WTC11 (cell line): ENCODE data around the gene ST6GALNAC2. TPM values are rescaled to one million over a fixed set of nuclear protein-coding genes. Genes with fewer than 3 reads are reported as not detected.
A peak's percentile ranks its signal among the peaks of the same experiment; 100 is the strongest.

ENCODE experiments used
- ATAC-seq: fragments of 200-7000 bp; cut with Tn5 transposase; 2 replicates; pipeline ENCODE4 v1.10.0; 2021; ENCODE audit warnings: mild to moderate bottlenecking, moderate library complexity
- CTCF ChIA-PET: fragments of 300-600 bp; sonication (Branson Sonifier 250); formaldehyde crosslinking; loops from one replicate; lab custom pipeline; 2021; ENCODE audit warnings: antibody characterized with exemption; lab: Charles Lee
- POLR2A ChIA-PET: fragments of 350-600 bp; sonication (Branson Sonifier 250); formaldehyde crosslinking; loops from one replicate; lab custom pipeline; 2021; ENCODE audit warnings: antibody characterized with exemption; lab: Charles Lee
- DNase-seq: peaks from one replicate; pipeline ENCODE4 v3.0.0; 2021; ENCODE audit warnings: low spot score
- H3K27ac Mint-ChIP-seq: 2 replicates; pipeline ENCODE4 v1.8.0; 2021; ENCODE audit warnings: mixed read lengths
- H3K27me3 Mint-ChIP-seq: 2 replicates; pipeline ENCODE4 v1.8.0; 2021; ENCODE audit warnings: low read depth, mild to moderate bottlenecking, moderate library complexity, mixed read lengths
- H3K36me3 Mint-ChIP-seq: 2 replicates; pipeline ENCODE4 v1.8.0; 2021; ENCODE audit warnings: mixed read lengths
- H3K4me1 Mint-ChIP-seq: 2 replicates; pipeline ENCODE4 v1.8.0; 2022; ENCODE audit warnings: mixed read lengths
- H3K4me3 Mint-ChIP-seq: 2 replicates; pipeline ENCODE4 v1.8.0; 2021; ENCODE audit warnings: mild to moderate bottlenecking, moderate library complexity, mixed read lengths
- H3K9me3 Mint-ChIP-seq: 2 replicates; pipeline ENCODE4 v1.8.0; 2021; ENCODE audit warnings: mixed read lengths
- AR ChIP-seq: fragments of 250-450 bp; sonication (Bioruptor Pico); IDR thresholded peaks from 2 replicates; pipeline ENCODE4 v1.9.0; 2021; ENCODE audit warnings: mild to moderate bottlenecking
- ATF1 ChIP-seq: sonication (generic); formaldehyde crosslinking; IDR thresholded peaks from 2 replicates; pipeline ENCODE4 v1.8.1; 2023; ENCODE audit warnings: mild to moderate bottlenecking, moderate library complexity, missing genetic modification reagents
- E2F1 ChIP-seq: sonication (generic); formaldehyde crosslinking; IDR thresholded peaks from 2 replicates; pipeline ENCODE4 v1.8.0; 2022; ENCODE audit warnings: mild to moderate bottlenecking, missing genetic modification reagents
- E2F5 ChIP-seq: sonication (generic); formaldehyde crosslinking; IDR thresholded peaks from 2 replicates; pipeline ENCODE4 v1.8.1; 2022; ENCODE audit warnings: mild to moderate bottlenecking, moderate library complexity, missing genetic modification reagents
- FOXJ3 ChIP-seq: sonication (generic); formaldehyde crosslinking; IDR thresholded peaks from 2 replicates; pipeline ENCODE4 v1.9.0; 2021; ENCODE audit warnings: missing genetic modification reagents, mild to moderate bottlenecking, borderline replicate concordance
- GABPB1 ChIP-seq: sonication (generic); formaldehyde crosslinking; IDR thresholded peaks from 2 replicates; pipeline ENCODE4 v1.8.1; 2023; ENCODE audit warnings: mild to moderate bottlenecking, missing genetic modification reagents
- IRF1 ChIP-seq: sonication (generic); formaldehyde crosslinking; IDR thresholded peaks from 2 replicates; pipeline ENCODE4 v1.8.0; 2023; ENCODE audit warnings: missing genetic modification reagents
- JUN ChIP-seq: sonication (generic); formaldehyde crosslinking; IDR thresholded peaks from 2 replicates; pipeline ENCODE4 v1.8.0; 2023; ENCODE audit warnings: mild to moderate bottlenecking, missing genetic modification reagents
- NFE2L1 ChIP-seq: sonication (generic); formaldehyde crosslinking; IDR thresholded peaks from 2 replicates; pipeline ENCODE4 v1.8.1; 2023; ENCODE audit warnings: missing genetic modification reagents
- RORB ChIP-seq: fragments of 250-450 bp; sonication (Bioruptor Pico); IDR thresholded peaks from 2 replicates; pipeline ENCODE4 v1.9.0; 2021; ENCODE audit warnings: mild to moderate bottlenecking
- SMAD3 ChIP-seq: sonication (generic); formaldehyde crosslinking; IDR thresholded peaks from 2 replicates; pipeline ENCODE4 v1.8.0; 2022; ENCODE audit warnings: missing genetic modification reagents, mild to moderate bottlenecking, borderline replicate concordance
- TCF7 ChIP-seq: sonication (generic); formaldehyde crosslinking; IDR thresholded peaks from 2 replicates; pipeline ENCODE4 v1.8.0; 2022; ENCODE audit warnings: mild to moderate bottlenecking, low read depth, missing genetic modification reagents, moderate library complexity
- ZBTB43 ChIP-seq: sonication (generic); formaldehyde crosslinking; IDR thresholded peaks from 2 replicates; pipeline ENCODE4 v1.8.1; 2023; ENCODE audit warnings: mild to moderate bottlenecking, missing genetic modification reagents
- ZNF121 ChIP-seq: sonication (generic); formaldehyde crosslinking; IDR thresholded peaks from 2 replicates; pipeline ENCODE4 v1.8.0; 2023; ENCODE audit warnings: missing genetic modification reagents
- ZNF138 ChIP-seq: sonication (generic); formaldehyde crosslinking; conservative IDR thresholded peaks from 2 replicates; pipeline ENCODE4 v1.8.1; 2022; ENCODE audit warnings: mild to moderate bottlenecking, moderate library complexity, missing genetic modification reagents
- ZNF219 ChIP-seq: sonication (generic); formaldehyde crosslinking; IDR thresholded peaks from 2 replicates; pipeline ENCODE4 v1.8.0; 2023; ENCODE audit warnings: missing genetic modification reagents, mild to moderate bottlenecking, borderline replicate concordance
- ZNF263 ChIP-seq: sonication (generic); formaldehyde crosslinking; IDR thresholded peaks from 2 replicates; pipeline ENCODE4 v1.8.1; 2022; ENCODE audit warnings: low read depth, mild to moderate bottlenecking, moderate library complexity, missing genetic modification reagents
- ZNF317 ChIP-seq: sonication (generic); formaldehyde crosslinking; IDR thresholded peaks from 2 replicates; pipeline ENCODE4 v1.8.1; 2023; ENCODE audit warnings: low read depth, mild to moderate bottlenecking, moderate library complexity, missing genetic modification reagents, borderline replicate concordance
- ZNF532 ChIP-seq: fragments of 250-450 bp; sonication (Bioruptor Pico); IDR thresholded peaks from 2 replicates; pipeline ENCODE4 v1.9.0; 2021; ENCODE audit warnings: mild to moderate bottlenecking, borderline replicate concordance
- ZNF671 ChIP-seq: fragments of 250-450 bp; sonication (Bioruptor Pico); IDR thresholded peaks from 2 replicates; pipeline ENCODE4 v1.8.0; 2021; ENCODE audit warnings: mild to moderate bottlenecking
- total RNA-seq: library from RNA; stranded (reverse); gene quantifications from 3 replicates; pipeline ENCODE4 v1.2.3, GENCODE V29; 2021

ST6GALNAC2 gene
- total RNA-seq, 1 experiment from 2014 or later, result not detected

GRCh38 chr17:76519048-76519966, 66.4 kb downstream of the ST6GALNAC2 start (continued):
- no peak for TF ChIP-seq JUN (CRISPR knock-in tag)
- TF ChIP-seq ZNF121, result peak; percentile 67; the same call in 1 of the 2 replicates
- no peak for TF ChIP-seq NFE2L1 (CRISPR knock-in tag)
- no peak for TF ChIP-seq AR
- peak; percentile 54; the same call in 1 of the 2 replicates for TF ChIP-seq ZNF263 (CRISPR knock-in tag)

GRCh38 chr17:76517638-76518038, 68.0 kb downstream of the ST6GALNAC2 start:
- POLR2A ChIA-PET, result no interaction called here
- H3K27me3 Mint-ChIP-seq, result peaks cover 5% of the 10 kb centered on the region; the same call in 1 of the 2 replicates
- no peak overlapping the region for H3K27ac Mint-ChIP-seq
- H3K36me3 Mint-ChIP-seq, result no peaks in the 10 kb centered on the region
- H3K9me3 Mint-ChIP-seq, result no peaks in the 10 kb centered on the region
- DNase-seq (no peak), ATAC-seq (no peak)
- no peak overlapping the region for H3K4me3 Mint-ChIP-seq
- CTCF ChIA-PET, result interaction anchor here (0.7 to 1.2 kb wide), 4 partner anchors 10 to 120 kb away, joined by 3 to 4 read pairs (median 3); no protein-coding TSS in a partner anchor
- peaks cover 7% of the 10 kb centered on the region for H3K4me1 Mint-ChIP-seq
- TF ChIP-seq RORB (CRISPR knock-in tag), result no peak
- no peak for TF ChIP-seq SMAD3
- no peak for TF ChIP-seq E2F1 (CRISPR knock-in tag)
- TF ChIP-seq JUN (CRISPR knock-in tag), result no peak
- no peak for TF ChIP-seq TCF7 (CRISPR knock-in tag)
- no peak for TF ChIP-seq ZNF532 (CRISPR knock-in tag)
- no peak for TF ChIP-seq ZNF317
- no peak for TF ChIP-seq FOXJ3
- no peak for TF ChIP-seq GABPB1 (CRISPR knock-in tag)
- TF ChIP-seq ZBTB43 (CRISPR knock-in tag), result no peak
- TF ChIP-seq ATF1 (CRISPR knock-in tag), result no peak
- no peak for TF ChIP-seq IRF1 (CRISPR knock-in tag)
- no peak for TF ChIP-seq ZNF138 (CRISPR knock-in tag)
- TF ChIP-seq ZNF219 (CRISPR knock-in tag), result no peak
- no peak for TF ChIP-seq AR
- no peak for TF ChIP-seq E2F5 (CRISPR knock-in tag)
- TF ChIP-seq ZNF671 (CRISPR knock-in tag), result no peak
